Activated CD4-positive, CD25-positive, alpha-beta regulatory T cell treated with anti-CD3 and anti-CD28 coated beads, Interleukin-2, amount 50 U/mL, for 24 hours (primary cell): Measurements from ENCODE around the gene MAPKBP1.

Experiments used
- ATAC-seq, 2 donors: fragments of 150-1000 bp; cut with Tn5 transposase; one replicate each; pipeline ENCODE4 v1.10.0; 2021; ENCODE audit warnings: mild to moderate bottlenecking in 1 of 2, moderate library complexity in 1 of 2

MAPKBP1 gene

DNA sequence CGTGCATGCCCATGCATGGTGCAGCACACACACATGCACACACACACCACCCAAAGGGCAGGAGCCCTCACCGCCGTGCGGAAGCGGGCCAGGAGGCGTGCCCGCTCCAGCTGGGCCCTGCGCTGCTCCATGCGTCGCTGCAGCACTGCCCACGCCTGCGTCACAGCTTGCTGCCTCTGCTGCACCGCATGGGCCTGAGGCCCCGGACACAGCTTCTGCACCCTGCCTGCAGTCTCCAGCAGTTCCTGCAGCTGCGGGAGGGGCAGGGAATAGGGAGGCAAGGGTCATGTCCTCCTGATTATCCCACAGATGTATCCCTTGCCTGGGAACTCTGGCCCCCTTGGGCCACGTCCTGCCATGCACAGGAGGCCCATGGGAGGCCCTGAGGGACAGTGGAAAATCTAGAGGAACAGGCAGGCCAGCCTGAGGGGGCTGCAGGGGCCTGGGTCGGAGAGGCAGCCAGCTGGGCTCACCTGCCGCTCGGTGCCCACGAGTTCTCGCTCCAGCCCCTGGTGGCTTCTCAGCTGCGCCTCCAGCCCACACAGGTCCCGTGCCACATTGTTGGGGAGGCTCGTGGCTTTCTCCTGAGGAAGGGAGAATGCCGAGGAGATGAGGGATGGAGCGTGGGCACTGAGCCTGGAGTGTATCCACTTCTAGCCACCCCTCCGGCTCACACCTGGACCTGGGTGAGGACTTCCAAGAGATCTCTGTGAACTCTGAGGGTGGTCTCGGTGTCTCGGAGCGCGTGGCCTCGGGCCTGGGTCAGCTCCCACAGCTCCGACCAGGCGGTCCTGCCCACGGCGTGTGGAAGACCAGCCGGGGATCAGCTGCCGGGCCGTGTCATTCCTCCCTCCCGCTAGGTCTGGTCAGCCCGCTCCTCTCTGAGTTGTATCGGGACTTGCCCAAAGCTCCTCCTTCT, 95.7 kb downstream of the MAPKBP1 start:
- no peak for ATAC-seq

DNA sequence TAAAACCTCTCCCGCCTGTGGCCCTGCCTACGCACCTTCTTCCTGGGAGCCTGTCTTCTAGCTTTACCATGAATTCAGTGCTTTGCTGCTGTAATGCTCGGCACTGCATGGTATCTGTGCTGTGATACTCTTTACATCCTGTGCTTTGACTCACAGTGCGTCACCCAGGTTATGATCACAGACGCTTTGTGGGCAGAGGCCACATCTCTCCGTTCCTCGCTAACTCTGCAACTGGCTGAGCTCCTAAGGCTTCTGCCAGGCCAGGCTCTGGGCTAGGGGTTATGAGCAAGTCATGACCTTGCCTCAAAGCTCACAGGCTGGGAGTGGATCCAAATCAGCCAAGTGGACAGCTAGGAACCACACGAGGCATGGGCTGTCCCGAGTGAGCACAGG, 96.4 kb downstream of the MAPKBP1 start:
- ATAC-seq = peak; percentile 88 to 96

DNA sequence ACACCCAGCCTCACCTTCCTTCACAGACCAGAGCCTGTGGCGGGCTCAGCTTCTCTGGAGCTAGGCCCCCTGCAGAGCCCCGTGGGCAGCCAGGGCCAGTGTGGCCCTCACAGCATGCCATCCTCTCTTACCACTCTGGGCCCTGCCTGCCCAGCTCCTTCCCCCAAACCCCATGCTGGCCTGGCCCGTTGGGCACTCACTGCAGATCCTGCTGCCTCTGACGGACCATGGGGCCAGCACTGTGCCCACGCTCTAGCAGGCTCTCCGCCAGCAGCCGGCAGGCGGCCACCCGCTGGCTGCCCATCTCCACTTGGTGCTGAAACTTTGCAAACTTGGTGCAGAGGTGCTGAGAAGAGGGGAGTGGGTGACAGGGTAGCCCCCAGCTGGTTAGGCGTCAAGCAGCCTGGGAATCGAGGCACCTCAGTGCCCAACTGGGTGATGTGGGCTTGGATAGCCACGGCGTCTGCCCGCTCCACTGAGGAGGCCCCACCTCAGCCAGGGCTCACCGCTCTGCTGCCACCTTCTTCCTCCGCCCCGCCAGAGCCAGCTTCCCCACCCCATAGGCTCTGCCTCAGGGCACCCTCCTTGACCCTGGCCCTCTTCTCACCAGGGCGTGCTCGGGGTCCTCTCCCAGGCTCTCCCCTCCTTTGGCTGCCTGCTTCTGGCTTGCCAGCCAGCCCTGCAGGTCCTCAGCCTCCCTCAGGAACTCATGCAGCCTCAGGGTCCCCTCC, 97.1 kb downstream of the MAPKBP1 start:
- ATAC-seq = no peak

DNA sequence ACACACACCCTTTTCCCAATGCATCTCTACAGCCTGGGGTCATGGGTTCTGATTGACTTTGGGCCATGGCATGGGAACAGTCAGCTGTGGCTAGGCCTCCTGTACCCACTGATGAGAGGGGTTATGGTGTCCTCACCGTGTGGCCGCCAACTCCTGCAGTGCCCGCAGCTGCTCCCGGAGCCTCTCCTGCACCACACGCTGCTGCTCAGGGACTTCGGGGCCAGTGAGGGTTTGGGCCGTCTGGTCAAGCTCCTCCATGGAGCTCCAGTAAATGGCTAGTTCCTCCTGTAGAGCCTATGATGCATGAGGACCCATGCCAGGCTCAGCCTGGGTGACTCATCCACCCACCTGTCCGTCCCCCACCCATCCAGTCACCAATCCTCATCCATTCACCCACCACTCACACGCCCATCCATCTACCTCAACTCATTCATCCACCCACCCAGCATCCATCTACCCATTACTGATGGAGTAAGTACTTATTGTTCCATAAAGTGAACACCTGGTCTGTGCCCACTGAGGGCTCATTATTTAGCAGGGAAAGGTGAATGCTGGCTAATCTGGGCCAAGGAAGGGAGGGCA, 98.0 kb downstream of the MAPKBP1 start:
- no peak for ATAC-seq

DNA sequence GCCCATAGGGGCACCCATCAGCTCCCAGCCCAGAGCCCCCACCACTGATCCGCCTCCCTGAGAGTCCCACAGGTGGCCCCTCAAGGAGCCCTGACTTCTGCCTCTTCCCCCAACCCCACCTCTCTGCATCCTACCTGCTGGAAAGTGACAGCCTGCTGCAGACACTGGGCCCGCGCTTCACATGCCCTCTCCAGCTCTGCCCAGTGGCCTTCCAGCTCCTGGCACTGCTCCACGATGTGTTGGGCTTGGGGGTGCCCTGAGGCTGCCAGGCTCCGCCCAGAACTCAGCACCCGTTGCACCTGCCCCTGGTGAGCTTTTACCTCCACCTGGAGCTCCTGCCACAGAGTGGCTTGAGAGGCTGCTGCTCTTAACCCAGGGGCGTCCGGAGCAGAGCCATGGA, 99.4 kb downstream of the MAPKBP1 start:
- no peak for ATAC-seq

DNA sequence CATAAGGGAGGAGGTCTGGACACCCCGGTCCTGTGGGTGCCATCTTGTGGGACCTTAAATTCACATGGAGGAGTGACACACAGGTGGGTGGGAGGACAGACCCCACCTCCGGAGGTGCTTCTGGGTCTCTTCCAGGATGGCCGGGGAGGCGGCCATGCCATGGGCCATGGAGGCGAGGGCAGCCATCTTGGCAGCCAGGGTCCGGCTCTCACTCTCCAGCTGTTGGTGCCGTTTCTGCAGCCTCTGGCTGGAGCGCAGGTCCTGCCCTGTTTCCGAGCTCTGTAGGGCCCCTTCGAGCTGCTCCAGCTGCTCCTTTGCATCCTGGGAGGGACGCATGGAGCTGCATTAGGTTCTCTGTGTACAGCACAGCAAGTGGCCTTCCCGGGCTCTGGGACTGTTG, 100.5 kb downstream of the MAPKBP1 start:
- ATAC-seq = no peak

DNA sequence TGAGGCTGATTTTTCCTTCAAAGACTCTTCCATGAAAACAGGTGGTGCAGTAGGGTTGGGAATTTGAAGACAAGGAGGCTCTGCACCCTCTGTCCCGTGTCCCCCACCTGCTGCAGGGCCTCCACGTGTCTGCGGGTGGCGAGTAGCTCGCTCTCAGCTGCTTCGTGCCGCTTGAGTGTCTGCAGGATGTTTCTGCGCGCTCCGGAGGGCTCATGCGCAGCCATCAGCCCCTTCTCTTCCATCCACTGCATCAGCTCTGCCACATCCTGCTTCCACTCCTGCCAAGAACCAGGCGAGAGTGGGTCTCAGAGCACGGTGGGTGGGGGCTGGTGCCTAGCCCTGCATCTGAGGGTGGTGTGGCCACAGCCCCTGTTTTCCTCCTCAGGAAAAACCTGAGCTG, 101.7 kb downstream of the MAPKBP1 start:
- no peak for ATAC-seq

DNA sequence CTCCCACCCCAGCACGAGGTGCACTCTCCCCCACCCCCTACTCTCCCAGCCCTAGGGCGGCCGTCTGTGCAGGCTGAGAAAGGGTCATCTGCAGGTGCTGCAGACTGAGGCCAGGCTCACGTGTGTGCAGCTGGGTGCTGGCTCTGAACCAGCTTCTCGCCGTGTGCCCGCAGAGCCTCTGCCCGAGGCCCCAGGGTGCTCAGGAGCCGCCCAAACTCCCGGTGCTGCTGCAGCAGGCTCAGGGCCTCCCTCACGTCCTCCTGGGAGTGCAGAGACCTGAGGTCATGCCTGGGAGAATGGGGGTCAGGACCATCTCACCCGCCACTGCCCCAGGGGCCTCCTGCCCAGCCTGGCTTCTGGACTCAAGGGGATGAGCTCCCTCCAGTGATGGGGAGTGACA, 102.4 kb downstream of the MAPKBP1 start:
- ATAC-seq = no peak
